Endodermal cell (in vitro differentiated cells): ENCODE data around the gene HAPLN2. TPM values are rescaled to one million over a fixed set of nuclear protein-coding genes. Genes with fewer than 3 reads are reported as not detected.

Experiments
- DNase-seq: peaks from one replicate; pipeline ENCODE4 v3.0.0-alpha.2; 2017
- H3K27ac ChIP-seq: 2 replicates; pipeline ENCODE4 v1.5.1; 2013; ENCODE audit warnings: mild to moderate bottlenecking, low read depth, low read length, moderate library complexity
- H3K27me3 ChIP-seq: 2 replicates; pipeline ENCODE4 v1.6.1; 2013; ENCODE audit warnings: mild to moderate bottlenecking, low read length, moderate library complexity; ENCODE audit not compliant: insufficient read depth, control insufficient read depth, poor library complexity, severe bottlenecking
- H3K36me3 ChIP-seq: 2 replicates; pipeline ENCODE4 v1.7.0; 2013; ENCODE audit warnings: mild to moderate bottlenecking, low read length, moderate library complexity; ENCODE audit not compliant: control insufficient read depth, insufficient read depth
- H3K4me1 ChIP-seq: one replicate; pipeline ENCODE4 v1.7.0; 2013; ENCODE audit warnings: low read length; ENCODE audit not compliant: control insufficient read depth, insufficient read depth
- H3K4me3 ChIP-seq: 2 replicates; pipeline ENCODE4 v1.5.1; 2013; ENCODE audit warnings: mild to moderate bottlenecking, low read length, moderate library complexity
- H3K9ac ChIP-seq: 2 replicates; pipeline ENCODE4 v1.6.1; 2013; ENCODE audit warnings: mild to moderate bottlenecking, low read length, moderate library complexity; ENCODE audit not compliant: poor library complexity, severe bottlenecking; ENCODE audit errors: extremely low read depth
- H3K9me3 ChIP-seq: 2 replicates; pipeline ENCODE4 v1.6.1; 2013; ENCODE audit warnings: mild to moderate bottlenecking, low read length, moderate library complexity; ENCODE audit not compliant: control insufficient read depth
- H3K27ac Mint-ChIP-seq: 2 replicates; pipeline ENCODE4 v1.8.0; 2020; ENCODE audit warnings: mixed read lengths
- H3K27me3 Mint-ChIP-seq: 2 replicates; pipeline ENCODE4 v1.8.0; 2021; ENCODE audit warnings: mild to moderate bottlenecking, mixed read lengths; ENCODE audit not compliant: insufficient read depth
- H3K36me3 Mint-ChIP-seq: 2 replicates; pipeline ENCODE4 v1.8.0; 2020; ENCODE audit warnings: low read depth, mixed read lengths
- H3K4me1 Mint-ChIP-seq: 2 replicates; pipeline ENCODE4 v1.8.0; 2020; ENCODE audit warnings: mixed read lengths
- H3K4me3 Mint-ChIP-seq: 2 replicates; pipeline ENCODE4 v1.8.0; 2020; ENCODE audit warnings: mild to moderate bottlenecking, moderate library complexity, mixed read lengths
- H3K9me3 Mint-ChIP-seq: 2 replicates; pipeline ENCODE4 v1.8.0; 2020; ENCODE audit warnings: mild to moderate bottlenecking, mixed read lengths
- CTCF ChIP-seq: fragments of 200-600 bp; sonication (generic); conservative IDR thresholded peaks from 2 replicates; pipeline ENCODE4 v1.5.0; 2021; ENCODE audit warnings: antibody characterized with exemption, mild to moderate bottlenecking
- WGBS, 2 experiments: methylation state at CpG; one replicate each; pipeline versions ENCODE4 v1.1.5 to v1.1.7; 2013; ENCODE audit warnings: missing lambda C conversion rate in 2 of 2, mixed read lengths in 1 of 2; ENCODE audit not compliant: insufficient coverage in 1 of 2, insufficient read length in 1 of 2; 5-methylcytosine and 5-hydroxymethylcytosine counted together
- total RNA-seq, 2 donors: library from RNA; stranded (reverse); fragmentation: NEBNext Ultra II Directional in 1 of 2; extraction: Animal tissue kit (Norgen Biotek cat#: 25700) in 1 of 2; gene quantifications; 2 replicates in 1 of 2; 3 replicates in 1 of 2; pipeline ENCODE4 v1.2.1, GENCODE V29; 2021

The HAPLN2 gene
- total RNA-seq, 2 donors from 2014 or later, result 0.42 to 2.8 TPM

DNA sequence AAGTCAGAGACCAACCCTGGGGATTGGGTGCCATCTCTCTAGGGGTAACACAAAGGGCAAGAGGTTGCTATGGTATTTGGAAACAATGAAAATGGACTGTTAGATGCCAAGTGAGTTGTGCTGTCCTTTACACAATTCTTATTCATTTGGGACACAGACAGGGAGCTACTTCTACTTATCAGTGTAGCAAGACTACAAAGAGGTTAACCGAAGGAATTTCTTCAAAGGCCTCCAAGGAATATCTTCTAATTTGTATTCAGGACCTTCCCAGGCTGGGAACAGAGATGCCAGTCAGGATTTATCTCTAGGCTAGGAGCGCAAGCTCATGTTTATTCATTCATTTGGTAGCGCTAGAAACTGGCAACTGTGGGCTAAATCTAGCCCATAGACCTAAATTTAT lies 25.0 kb upstream of the HAPLN2 start:
- Histone ChIP-seq H3K4me3 (no peak overlapping the region), H3K9me3 (no peaks in the 10 kb centered on the region), H3K4me1 (no peaks in the 10 kb centered on the region), H3K27me3 (no peaks in the 10 kb centered on the region), H3K27ac (no peak overlapping the region), H3K36me3 (peaks cover 51% of the 10 kb centered on the region), H3K9ac (no peak overlapping the region)
- Mint-ChIP-seq H3K4me1 (peaks cover 5% of the 10 kb centered on the region), H3K9me3 (no peaks in the 10 kb centered on the region), H3K4me3 (no peak overlapping the region), H3K36me3 (peaks cover 39% of the 10 kb centered on the region), H3K27ac (no peak overlapping the region), H3K27me3 (no peaks in the 10 kb centered on the region)
- 90 to 94% methylated on average over 3 of the region's 3 CpGs for WGBS, 2 experiments
- DNase-seq, result no peak
- no peak for TF ChIP-seq CTCF

GRCh38 chr1:156595016-156595415 lies 24.2 kb upstream of the HAPLN2 start:
- 88 to 100% methylated on average over 2 of the region's 2 CpGs for WGBS, 2 experiments
- no peak overlapping the region for H3K27ac ChIP-seq
- Mint-ChIP-seq H3K36me3 (peaks cover 39% of the 10 kb centered on the region), H3K4me3 (no peak overlapping the region), H3K27ac (no peak overlapping the region), H3K4me1 (peaks cover 5% of the 10 kb centered on the region), H3K9me3 (no peaks in the 10 kb centered on the region), H3K27me3 (no peaks in the 10 kb centered on the region)
- H3K9me3 ChIP-seq, result no peaks in the 10 kb centered on the region
- TF ChIP-seq CTCF, result no peak
- peaks cover 51% of the 10 kb centered on the region for H3K36me3 ChIP-seq
- no peak overlapping the region for H3K4me3 ChIP-seq
- no peaks in the 10 kb centered on the region for H3K27me3 ChIP-seq
- DNase-seq, result no peak
- H3K9ac ChIP-seq, result no peak overlapping the region
- no peaks in the 10 kb centered on the region for H3K4me1 ChIP-seq

DNA sequence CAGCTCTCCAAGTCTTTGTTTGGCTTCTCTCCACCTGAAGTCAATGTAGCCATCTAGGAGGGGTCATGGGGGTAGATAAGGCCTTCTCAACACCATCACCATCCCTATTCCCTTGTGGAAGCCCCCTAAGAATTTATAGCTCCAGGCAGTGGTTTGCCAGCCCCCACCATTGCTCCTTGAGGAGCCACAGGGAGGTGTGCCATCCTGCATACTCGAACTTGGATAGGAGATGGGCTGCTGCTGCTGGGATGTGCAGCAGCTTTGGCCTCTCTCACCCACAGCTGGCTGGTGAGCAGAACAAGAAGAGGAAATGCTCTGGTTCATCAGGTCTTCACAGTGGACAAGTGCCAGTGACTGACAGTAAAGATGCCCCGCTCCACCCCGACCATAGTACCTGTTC lies 22.8 kb upstream of the HAPLN2 start:
- Mint-ChIP-seq H3K4me1 (peaks cover 5% of the 10 kb centered on the region), H3K4me3 (no peak overlapping the region), H3K27me3 (no peaks in the 10 kb centered on the region), H3K9me3 (no peaks in the 10 kb centered on the region), H3K27ac (no peak overlapping the region), H3K36me3 (peaks cover 39% of the 10 kb centered on the region)
- no peaks in the 10 kb centered on the region for H3K4me1 ChIP-seq
- H3K36me3 ChIP-seq, result peaks cover 51% of the 10 kb centered on the region
- no peak for TF ChIP-seq CTCF
- H3K9me3 ChIP-seq, result no peaks in the 10 kb centered on the region
- DNase-seq, result no peak
- WGBS, 2 experiments, result 90 to 95% methylated on average over 3 of the region's 3 CpGs
- no peak overlapping the region for H3K9ac ChIP-seq
- H3K27ac ChIP-seq, result no peak overlapping the region
- no peak overlapping the region for H3K4me3 ChIP-seq
- H3K27me3 ChIP-seq, result no peaks in the 10 kb centered on the region
